SK-N-SH (cell line): ENCODE data around the gene CFDP1. TPM values are rescaled to one million over a fixed set of nuclear protein-coding genes. Genes with fewer than 3 reads are reported as not detected.

Experiments used
- CTCF ChIA-PET: fragments of 300-600, 350-600 bp; formaldehyde crosslinking; extraction: SDS; loops from one replicate; lab custom pipeline; 2021; lab: Yijun Ruan, JAX
- POLR2A ChIA-PET: fragments of 350-600 bp; sonication (Branson Sonifier 250); formaldehyde crosslinking; extraction: SDS; loops from one replicate; lab custom pipeline; 2020; ENCODE audit warnings: antibody characterized with exemption, inconsistent platforms; lab: Yijun Ruan, JAX
- DNase-seq: peaks from one replicate; pipeline ENCODE4 v3.0.0; 2012
- H2AFZ ChIP-seq: fragments of 200-600 bp; sonication (generic); 2 replicates; pipeline ENCODE4 v1.8.1; 2016; ENCODE audit warnings: antibody characterized with exemption, mild to moderate bottlenecking, low read depth
- H3F3A ChIP-seq: fragments of 200-600 bp; sonication (generic); replicated peaks from 2 replicates; pipeline ENCODE3; 2016; ENCODE audit warnings: antibody characterized with exemption, mild to moderate bottlenecking; ENCODE audit not compliant: insufficient read depth
- H3K27ac ChIP-seq, 2 experiments: fragments of 200-500 bp in 1 of 2; fragments of 200-600 bp in 1 of 2; sonication (Bioruptor generic) in 1 of 2; sonication (generic), shearing (Covaris generic) in 1 of 2; 2 replicates each; pipeline versions ENCODE4 v1.5.1 to v1.6.1; 2014 to 2016; ENCODE audit warnings: low read depth in 2 of 2, inconsistent platforms in 1 of 2, low read length in 1 of 2, mild to moderate bottlenecking in 1 of 2, mixed read lengths in 1 of 2
- H3K27me3 ChIP-seq: fragments of 200-600 bp; sonication (generic), shearing (Covaris generic); 2 replicates; pipeline ENCODE4 v1.6.1; 2016; ENCODE audit warnings: mixed run types; ENCODE audit not compliant: insufficient read depth
- H3K36me3 ChIP-seq, 2 experiments: fragments of 200-500 bp in 1 of 2; fragments of 200-600 bp in 1 of 2; sonication (Bioruptor generic) in 1 of 2; sonication (generic) in 1 of 2; replicated peaks in 1 of 2; 2 replicates each; pipeline versions ENCODE3 to v1.5.1; 2014 to 2016; ENCODE audit warnings: low read length in 1 of 2, mild to moderate bottlenecking in 1 of 2; ENCODE audit not compliant: insufficient read depth in 2 of 2, control insufficient read depth in 1 of 2
- H3K4me1 ChIP-seq, 2 experiments: fragments of 200-500 bp in 1 of 2; fragments of 200-600 bp in 1 of 2; sonication (Bioruptor generic) in 1 of 2; sonication (generic), shearing (Covaris generic) in 1 of 2; 2 replicates each; pipeline versions ENCODE4 v1.5.1 to v1.6.1; 2014 to 2016; ENCODE audit warnings: low read depth in 1 of 2, low read length in 1 of 2, mixed run types in 1 of 2; ENCODE audit not compliant: insufficient read depth in 2 of 2, control insufficient read depth in 1 of 2
- H3K4me2 ChIP-seq: fragments of 200-600 bp; sonication (generic), shearing (Covaris generic); 2 replicates; pipeline ENCODE4 v1.6.1; 2017; ENCODE audit warnings: mixed run types
- H3K4me3 ChIP-seq, 2 experiments: fragments of 200-500 bp in 1 of 2; fragments of 200-600 bp in 1 of 2; sonication (Bioruptor generic) in 1 of 2; sonication (generic), shearing (Covaris generic) in 1 of 2; 2 replicates each; pipeline versions ENCODE4 v1.5.1 to v1.8.1; 2014 to 2016; ENCODE audit warnings: low read depth in 2 of 2, inconsistent platforms in 1 of 2, low read length in 1 of 2, mild to moderate bottlenecking in 1 of 2, mixed read lengths in 1 of 2, moderate library complexity in 1 of 2
- H3K79me2 ChIP-seq: fragments of 200-600 bp; sonication (generic); 2 replicates; pipeline ENCODE4 v1.8.1; 2017; ENCODE audit warnings: mild to moderate bottlenecking; ENCODE audit not compliant: insufficient read depth
- H3K9ac ChIP-seq: fragments of 200-600 bp; sonication (generic); 2 replicates; pipeline ENCODE4 v1.6.1; 2017; ENCODE audit warnings: mixed run types
- H3K9me2 ChIP-seq: fragments of 200-600 bp; sonication (generic); 2 replicates; pipeline ENCODE4 v1.6.1; 2017; ENCODE audit warnings: mixed run types
- H3K9me3 ChIP-seq: fragments of 200-600 bp; sonication (generic); 2 replicates; pipeline ENCODE4 v1.6.1; 2017; ENCODE audit warnings: mixed run types, mild to moderate bottlenecking, moderate library complexity
- H4K20me1 ChIP-seq: fragments of 200-600 bp; sonication (generic); 2 replicates; pipeline ENCODE4 v1.6.1; 2017; ENCODE audit warnings: mild to moderate bottlenecking, mixed run types; ENCODE audit not compliant: insufficient read depth
- CTCF ChIP-seq: fragments of 200-600 bp; sonication (generic); IDR thresholded peaks from 2 replicates; pipeline ENCODE4 v1.6.1; 2017; ENCODE audit warnings: antibody characterized with exemption, mild to moderate bottlenecking, moderate library complexity
- ELF1 ChIP-seq: IDR thresholded peaks from 2 replicates; pipeline ENCODE4 v1.4.0; 2012
- GATA2 ChIP-seq: sonication (generic); formaldehyde crosslinking; IDR thresholded peaks from 2 replicates; pipeline ENCODE4 v1.5.0; 2020; ENCODE audit warnings: mild to moderate bottlenecking, missing genetic modification reagents
- IRF3 ChIP-seq: fragments of 150-350 bp; IDR thresholded peaks from 2 replicates; pipeline ENCODE4 v1.6.1; 2016; ENCODE audit warnings: mild to moderate bottlenecking, low read depth, low read length
- JUND ChIP-seq: IDR thresholded peaks from 2 replicates; pipeline ENCODE4 v1.4.0; 2012
- MXI1 ChIP-seq: IDR thresholded peaks from 2 replicates; pipeline ENCODE4 v1.6.1; 2012; ENCODE audit warnings: mild to moderate bottlenecking, low read depth, low read length, improper control_type of control experiment
- NFIC ChIP-seq: IDR thresholded peaks from 2 replicates; pipeline ENCODE4 v1.4.0; 2012; ENCODE audit warnings: borderline replicate concordance
- PBX3 ChIP-seq: IDR thresholded peaks from 2 replicates; pipeline ENCODE4; 2012
- RAD21 ChIP-seq: IDR thresholded peaks from 2 replicates; pipeline ENCODE4 v1.6.1; 2012; ENCODE audit warnings: mild to moderate bottlenecking, low read length
- USF2 ChIP-seq: fragments of 150-350 bp; IDR thresholded peaks from 2 replicates; pipeline ENCODE4 v1.6.1; 2017; ENCODE audit warnings: antibody characterized with exemption, low read length, low read depth, borderline replicate concordance
- WGBS: methylation state at CpG from one replicate; pipeline ENCODE4 v1.1.6; 2017; ENCODE audit warnings: low lambda C conversion rate; 5-methylcytosine and 5-hydroxymethylcytosine counted together
- polyA plus RNA-seq, 3 experiments: library from polyadenylated mRNA; depleted of rRNA; stranded (reverse); fragments of >200 nt; gene quantifications; 2 replicates each; pipeline ENCODE4 v1.2.3, GENCODE V29; 2012

CFDP1 gene
- polyA plus RNA-seq, 1 of the 3 experiments (the other 2 are of a cell fraction), result 46.0 TPM

- peak; percentile 69 for DNase-seq
- ChIA-PET POLR2A (no interaction called here), CTCF (interaction anchor here (0.9 to 1.3 kb wide), 2 partner anchors 20 to 28 kb away, joined by 3 to 4 read pairs; no protein-coding TSS in a partner anchor)
- Histone ChIP-seq H4K20me1 (peaks cover 74% of the 10 kb centered on the region), H3K9ac (no peak overlapping the region), H3K4me3 (no peak overlapping the region), H3K27ac (peak overlapping the region in 1 of 2 experiments; percentile 53; a peak in 1 of 4 replicates), H3F3A (peaks cover 7% of the 10 kb centered on the region), H3K9me2 (no peaks in the 10 kb centered on the region), H3K4me1 (peaks cover 26 to 71% of the 10 kb centered on the region in 2 experiments), H3K36me3 (peaks cover 9 to 12% of the 10 kb centered on the region in 2 experiments), H3K79me2 (peaks cover 94% of the 10 kb centered on the region), H3K9me3 (no peaks in the 10 kb centered on the region), H2AFZ (no peak overlapping the region), H3K4me2 (peak overlapping the region; percentile 100), H3K27me3 (no peaks in the 10 kb centered on the region)
- TF ChIP-seq NFIC (peak; percentile 89), MXI1 (peak; percentile 28; the same call in 1 of the 2 replicates), USF2 (no peak)
- WGBS, result 92% methylated on average over 12 of the region's 14 CpGs
These were observed 171.1 kb downstream of the CFDP1 start for GRCh38 chr16:75262104-75262799.

- peaks cover 33 to 71% of the 10 kb centered on the region in 2 experiments for H3K4me1 ChIP-seq
These were observed 171.7 kb downstream of the CFDP1 start for GRCh38 chr16:75261590-75262078.

More at GRCh38 chr16:75261590-75262078, 171.7 kb downstream of the CFDP1 start:
- Histone ChIP-seq H2AFZ (no peak overlapping the region), H3K9me2 (no peaks in the 10 kb centered on the region), H3K36me3 (peaks cover 9 to 12% of the 10 kb centered on the region in 2 experiments), H3K27me3 (no peaks in the 10 kb centered on the region), H3K4me3 (no peak overlapping the region), H3F3A (peaks cover 7% of the 10 kb centered on the region), H3K4me2 (peak overlapping the region; percentile 100; the same call in 1 of the 2 replicates), H3K9ac (no peak overlapping the region), H3K79me2 (peaks cover 100% of the 10 kb centered on the region), H4K20me1 (peaks cover 80% of the 10 kb centered on the region), H3K9me3 (no peaks in the 10 kb centered on the region), H3K27ac (no peak overlapping the region)
- TF ChIP-seq ELF1 (no peak), RAD21 (no peak), CTCF (no peak), IRF3 (no peak), JUND (no peak), GATA2 (CRISPR knock-in tag) (no peak), PBX3 (no peak)
- peak; percentile 6 for DNase-seq
- no CpG with 5 or more reads among the region's 3 CpGs for whole genome bisulfite sequencing
- ChIA-PET POLR2A (no interaction called here), CTCF (no interaction called here)
